Mammary epithelial cell (primary cell): Measurements from ENCODE around the gene TMC4.

Source experiments
- CTCF ChIP-seq, 2 donors: IDR thresholded peaks in 1 of 2; conservative IDR thresholded peaks in 1 of 2; 2 replicates each; pipeline ENCODE4 v1.5.1; 2011 to 2012; ENCODE audit warnings: inconsistent platforms in 2 of 2, low read length in 2 of 2, mild to moderate bottlenecking in 2 of 2, control low read depth in 1 of 2, low read depth in 1 of 2; ENCODE audit not compliant: insufficient read depth in 1 of 2; ENCODE audit errors: extremely low read depth in 1 of 2
- EZH2 ChIP-seq: IDR thresholded peaks from 2 replicates; pipeline ENCODE4 v1.6.1; 2012; ENCODE audit warnings: low read length, inconsistent platforms, borderline replicate concordance

GRCh38 chr19:54149021-54149812 lies 23.7 kb downstream of the TMC4 start:
- TF ChIP-seq CTCF (conservative IDR thresholded peaks at IDR 0.05 in 1 of 2, IDR thresholded peaks at IDR 0.05 in 1 of 2; ENCODE audit: extremely low read depth in 1 of 2, insufficient read depth in 1 of 2, low read depth in 1 of 2, low read length in 2 of 2) (no peak), EZH2 (no peak)
